Measurements from ENCODE around the gene DLGAP1. TPM values are rescaled to one million over a fixed set of nuclear protein-coding genes. Genes with fewer than 3 reads are reported as not detected.

DLGAP1 gene
- total RNA-seq, 1 donor from 2014 or later: 13.6 TPM

DNA sequence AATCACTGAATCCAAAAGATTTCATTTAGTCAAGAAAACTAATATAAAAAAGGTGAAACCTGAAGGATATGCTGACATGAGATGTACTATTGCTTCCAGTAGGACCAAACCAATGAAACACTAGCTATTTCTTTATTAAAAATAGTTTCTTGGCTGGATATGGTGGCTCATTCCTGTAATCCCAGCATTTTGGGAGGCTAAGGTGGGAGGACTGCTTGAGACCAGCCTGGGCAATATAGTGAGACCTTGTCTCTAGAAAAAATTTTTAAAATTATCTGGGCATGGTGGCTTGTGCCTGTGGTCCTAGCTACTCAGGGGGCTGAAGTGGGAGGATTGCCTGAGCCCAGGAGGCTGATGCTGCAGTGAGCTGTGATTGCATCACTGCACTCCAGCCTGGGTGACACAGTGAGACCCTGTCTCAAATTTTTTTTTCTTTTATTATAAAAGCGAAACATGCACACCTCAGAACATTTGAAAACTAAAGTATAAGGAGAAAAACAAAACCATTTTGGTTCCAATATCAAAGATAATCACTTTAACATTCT, 738.9 kb downstream of the DLGAP1 start:
- no peaks in the 10 kb centered on the region for H3K36me3 Mint-ChIP-seq (ENCODE audit: unreplicated experiment)
- H3K4me1 Mint-ChIP-seq (ENCODE audit: low read depth, unreplicated experiment): peaks cover 6% of the 10 kb centered on the region
- no peak overlapping the region for H3K4me3 Mint-ChIP-seq (ENCODE audit: unreplicated experiment)
- no peaks in the 10 kb centered on the region for H3K27me3 Mint-ChIP-seq (ENCODE audit: unreplicated experiment)
- DNase-seq: no peak
- TF ChIP-seq, protein P1, sequence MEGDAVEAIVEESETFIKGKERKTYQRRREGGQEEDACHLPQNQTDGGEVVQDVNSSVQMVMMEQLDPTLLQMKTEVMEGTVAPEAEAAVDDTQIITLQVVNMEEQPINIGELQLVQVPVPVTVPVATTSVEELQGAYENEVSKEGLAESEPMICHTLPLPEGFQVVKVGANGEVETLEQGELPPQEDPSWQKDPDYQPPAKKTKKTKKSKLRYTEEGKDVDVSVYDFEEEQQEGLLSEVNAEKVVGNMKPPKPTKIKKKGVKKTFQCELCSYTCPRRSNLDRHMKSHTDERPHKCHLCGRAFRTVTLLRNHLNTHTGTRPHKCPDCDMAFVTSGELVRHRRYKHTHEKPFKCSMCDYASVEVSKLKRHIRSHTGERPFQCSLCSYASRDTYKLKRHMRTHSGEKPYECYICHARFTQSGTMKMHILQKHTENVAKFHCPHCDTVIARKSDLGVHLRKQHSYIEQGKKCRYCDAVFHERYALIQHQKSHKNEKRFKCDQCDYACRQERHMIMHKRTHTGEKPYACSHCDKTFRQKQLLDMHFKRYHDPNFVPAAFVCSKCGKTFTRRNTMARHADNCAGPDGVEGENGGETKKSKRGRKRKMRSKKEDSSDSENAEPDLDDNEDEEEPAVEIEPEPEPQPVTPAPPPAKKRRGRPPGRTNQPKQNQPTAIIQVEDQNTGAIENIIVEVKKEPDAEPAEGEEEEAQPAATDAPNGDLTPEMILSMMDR (IDR thresholded peaks at IDR 0.05; ENCODE audit: partially characterized antibody, unreplicated experiment): no peak
- H3K27ac Mint-ChIP-seq (ENCODE audit: unreplicated experiment): no peak overlapping the region
- peaks cover 4% of the 10 kb centered on the region for H3K9me3 Mint-ChIP-seq (ENCODE audit: unreplicated experiment)

DNA sequence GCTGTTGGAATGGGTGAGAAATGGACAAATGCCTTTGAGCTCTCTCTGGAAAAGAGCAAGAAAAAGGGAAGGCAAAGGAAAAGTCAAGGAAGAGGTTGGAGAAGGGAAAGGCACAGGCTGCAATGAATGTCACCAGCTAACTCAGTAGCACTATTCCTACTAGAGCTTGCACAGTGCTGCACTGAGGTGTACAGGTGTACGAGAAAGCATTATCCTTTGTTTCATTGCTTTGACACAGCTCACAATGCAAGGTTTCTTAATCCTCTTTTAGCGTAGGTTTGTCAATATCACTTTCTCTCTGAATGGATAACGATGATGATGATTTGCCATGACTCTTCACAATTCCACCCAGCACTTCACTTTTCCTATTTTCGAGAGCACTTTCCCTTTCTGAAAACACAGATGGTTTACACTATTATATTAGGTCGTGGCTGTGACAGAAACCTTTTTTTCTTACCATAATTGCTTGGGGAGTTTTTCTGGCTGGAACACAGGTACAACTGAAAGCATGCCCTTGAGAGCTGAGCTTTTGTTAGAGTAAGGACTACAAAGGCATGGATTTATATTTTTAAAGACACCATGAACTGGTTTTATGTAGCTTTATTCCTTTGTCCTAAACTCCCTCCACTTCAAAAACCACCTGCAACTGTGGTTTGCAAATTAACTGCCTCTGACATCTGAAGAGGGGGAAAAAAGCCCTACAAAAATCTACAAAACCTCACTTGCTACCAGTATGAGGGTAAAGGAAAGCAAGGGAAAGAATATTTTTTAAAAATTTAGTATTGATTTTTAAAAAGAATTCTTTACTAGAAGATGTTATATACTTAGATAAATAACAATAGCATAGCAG, 739.7 kb downstream of the DLGAP1 start:
- peaks cover 4% of the 10 kb centered on the region for H3K36me3 Mint-ChIP-seq (ENCODE audit: unreplicated experiment)
- H3K4me1 Mint-ChIP-seq (ENCODE audit: low read depth, unreplicated experiment): peaks cover 2% of the 10 kb centered on the region
- no peak overlapping the region for H3K4me3 Mint-ChIP-seq (ENCODE audit: unreplicated experiment)
- TF ChIP-seq, protein P1 (IDR thresholded peaks at IDR 0.05; ENCODE audit: partially characterized antibody, unreplicated experiment): no peak
- peaks cover 3% of the 10 kb centered on the region for H3K27me3 Mint-ChIP-seq (ENCODE audit: unreplicated experiment)
- H3K9me3 Mint-ChIP-seq (ENCODE audit: unreplicated experiment): peaks cover 4% of the 10 kb centered on the region
- H3K27ac Mint-ChIP-seq (ENCODE audit: unreplicated experiment): no peak overlapping the region
- DNase-seq: no peak

DNA sequence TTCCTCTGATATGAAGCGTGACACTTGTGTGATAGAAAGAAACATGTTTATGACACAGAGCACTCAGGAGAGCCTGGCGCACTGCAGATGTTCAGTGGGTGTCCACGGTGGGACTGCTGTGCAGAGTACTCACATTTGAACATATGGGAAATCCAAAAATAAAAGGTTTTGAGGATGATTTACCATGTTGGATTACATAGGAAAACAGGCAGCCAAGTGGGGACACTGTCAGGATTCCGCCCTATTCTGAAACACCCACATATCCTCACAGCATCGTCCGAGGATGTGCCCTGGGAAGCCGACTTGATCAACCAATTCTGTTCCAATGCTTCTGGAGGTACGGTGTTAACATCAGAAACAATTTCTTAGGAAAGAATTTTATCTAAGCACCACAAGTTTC, 741.4 kb downstream of the DLGAP1 start:
- Mint-ChIP-seq H3K9me3 (ENCODE audit: unreplicated experiment) (peaks cover 4% of the 10 kb centered on the region), H3K27ac (ENCODE audit: unreplicated experiment) (no peak overlapping the region), H3K4me1 (ENCODE audit: low read depth, unreplicated experiment) (peaks cover 2% of the 10 kb centered on the region), H3K27me3 (ENCODE audit: unreplicated experiment) (peaks cover 3% of the 10 kb centered on the region), H3K36me3 (ENCODE audit: unreplicated experiment) (peaks cover 4% of the 10 kb centered on the region), H3K4me3 (ENCODE audit: unreplicated experiment) (no peak overlapping the region)
- TF ChIP-seq, protein P1 (IDR thresholded peaks at IDR 0.05; ENCODE audit: partially characterized antibody, unreplicated experiment): no peak
- DNase-seq: no peak

DNA sequence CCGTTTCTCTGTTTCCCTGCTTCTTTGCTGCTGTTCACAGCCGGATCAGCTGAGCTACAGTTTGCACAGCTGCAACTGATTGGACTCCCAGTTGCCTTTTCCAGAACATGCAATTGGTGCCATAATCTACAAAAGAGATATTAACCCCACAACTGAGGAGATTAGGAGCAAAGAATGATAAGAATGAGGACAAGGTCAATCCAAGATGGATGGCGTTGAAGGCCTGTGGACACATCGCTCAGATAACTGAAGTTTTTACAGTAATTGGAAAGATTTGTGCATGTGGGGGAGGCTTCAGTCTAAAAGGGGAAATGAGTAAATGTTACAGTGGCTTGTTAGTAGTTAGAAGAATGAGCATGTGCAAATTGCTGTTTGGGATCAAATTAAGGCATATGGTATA, 741.9 kb downstream of the DLGAP1 start:
- peaks cover 2% of the 10 kb centered on the region for H3K4me1 Mint-ChIP-seq (ENCODE audit: low read depth, unreplicated experiment)
- DNase-seq: no peak
- H3K27ac Mint-ChIP-seq (ENCODE audit: unreplicated experiment): no peak overlapping the region
- H3K27me3 Mint-ChIP-seq (ENCODE audit: unreplicated experiment): peaks cover 3% of the 10 kb centered on the region
- TF ChIP-seq, protein P1 (IDR thresholded peaks at IDR 0.05; ENCODE audit: partially characterized antibody, unreplicated experiment): no peak
- H3K36me3 Mint-ChIP-seq (ENCODE audit: unreplicated experiment): peaks cover 4% of the 10 kb centered on the region
- no peak overlapping the region for H3K4me3 Mint-ChIP-seq (ENCODE audit: unreplicated experiment)
- peaks cover 4% of the 10 kb centered on the region for H3K9me3 Mint-ChIP-seq (ENCODE audit: unreplicated experiment)

DNA sequence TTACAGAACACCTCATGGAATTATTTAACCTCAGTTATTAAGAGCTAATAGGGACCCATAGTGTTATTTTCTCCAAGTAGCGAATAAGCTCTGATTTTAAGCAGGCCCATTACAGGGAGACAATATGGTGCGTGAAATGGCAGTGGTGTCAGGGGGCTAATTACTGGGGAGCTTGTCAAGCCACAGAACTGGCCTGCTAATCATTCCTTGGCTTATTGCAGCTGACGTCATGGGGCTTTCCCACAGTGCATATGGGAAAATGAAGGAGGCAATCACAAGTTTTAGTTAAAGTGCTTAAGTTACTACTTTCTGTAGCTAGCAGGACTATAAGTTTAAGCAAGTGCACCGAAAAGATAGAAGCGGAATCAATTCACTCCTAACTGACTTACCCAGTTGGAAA, 742.6 kb downstream of the DLGAP1 start:
- TF ChIP-seq, protein P1 (IDR thresholded peaks at IDR 0.05; ENCODE audit: partially characterized antibody, unreplicated experiment): no peak
- Mint-ChIP-seq H3K27ac (ENCODE audit: unreplicated experiment) (no peak overlapping the region), H3K4me1 (ENCODE audit: low read depth, unreplicated experiment) (peaks cover 2% of the 10 kb centered on the region), H3K27me3 (ENCODE audit: unreplicated experiment) (peaks cover 3% of the 10 kb centered on the region), H3K36me3 (ENCODE audit: unreplicated experiment) (peaks cover 4% of the 10 kb centered on the region), H3K9me3 (ENCODE audit: unreplicated experiment) (peaks cover 4% of the 10 kb centered on the region), H3K4me3 (ENCODE audit: unreplicated experiment) (peak overlapping the region; percentile 42)
- no peak for DNase-seq
